ENCODE results near the gene ZBTB16. TPM values are rescaled to one million over a fixed set of nuclear protein-coding genes. Genes with fewer than 3 reads are reported as not detected.
A peak's percentile ranks its signal among the peaks of the same experiment; 100 is the strongest.

ZBTB16 gene
- total and polyA plus RNA-seq, 8 donors = 7.9 to 318 (median 55.3) TPM

DNA sequence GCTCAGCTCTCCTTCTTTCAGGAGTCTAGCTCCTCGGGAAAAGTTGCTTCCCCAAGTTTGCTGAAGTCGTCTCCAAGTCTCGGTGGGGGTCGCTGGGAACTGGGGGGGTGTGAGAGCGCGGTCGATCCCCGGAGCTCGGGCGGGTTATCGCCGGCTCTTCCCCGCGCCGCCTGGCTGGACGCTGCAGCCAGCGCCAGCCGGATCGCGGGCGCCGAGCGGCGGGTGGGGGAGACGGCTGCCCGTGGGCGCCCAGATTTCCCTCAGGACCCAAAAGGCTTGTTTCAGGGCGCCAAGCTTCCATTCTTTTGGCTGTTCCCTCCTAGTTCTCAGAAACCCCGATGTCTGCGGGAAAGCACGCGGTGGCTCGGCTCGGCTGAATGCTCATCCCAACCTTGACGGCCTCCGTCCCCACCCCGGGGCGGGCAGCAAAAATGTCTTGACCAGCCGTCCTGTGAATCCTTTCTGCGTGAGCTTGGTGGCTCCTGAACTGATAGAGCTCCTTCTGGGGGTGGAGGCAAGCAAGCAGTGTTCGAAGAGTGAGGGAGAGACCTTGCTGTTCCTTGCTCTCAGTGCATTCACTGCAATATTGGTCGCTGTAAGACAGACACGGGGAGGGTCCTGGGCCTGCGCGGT, 1.7 kb downstream of the ZBTB16 start:
- peak in 1 of 2 donors; percentile 55 for DNase-seq
- Histone ChIP-seq H3K4me1 (peaks cover 60 to 79% (median 62%) of the 10 kb centered on the region in 4 donors), H3K4me3 (peak overlapping the region; percentile 93 to 97 (median 96)), H3K27me3 (peaks cover 0 to 32% (median 0%) of the 10 kb centered on the region in 3 donors), H3K27ac (peak overlapping the region; percentile 94 to 99 (median 97)), H3K9me3 (no peaks in the 10 kb centered on the region), H3K36me3 (peaks cover 33 to 52% (median 39%) of the 10 kb centered on the region in 4 donors)
- 1 to 2% (median 2%) methylated on average over 21 to 45 of the region's 45 CpGs for WGBS, 5 donors
- intact Hi-C loops (cut with DNase I; ENCODE audit: low total_unique reads) = loop anchor here (10.0 kb wide), 1 partner anchor 124 kb away; no protein-coding TSS in a partner anchor
- peak; percentile 17 to 43 (median 28) for TF ChIP-seq POLR2AphosphoS5 (IDR thresholded peaks at IDR 0.05)
- no peak for TF ChIP-seq EP300 (IDR thresholded peaks at IDR 0.05)

DNA sequence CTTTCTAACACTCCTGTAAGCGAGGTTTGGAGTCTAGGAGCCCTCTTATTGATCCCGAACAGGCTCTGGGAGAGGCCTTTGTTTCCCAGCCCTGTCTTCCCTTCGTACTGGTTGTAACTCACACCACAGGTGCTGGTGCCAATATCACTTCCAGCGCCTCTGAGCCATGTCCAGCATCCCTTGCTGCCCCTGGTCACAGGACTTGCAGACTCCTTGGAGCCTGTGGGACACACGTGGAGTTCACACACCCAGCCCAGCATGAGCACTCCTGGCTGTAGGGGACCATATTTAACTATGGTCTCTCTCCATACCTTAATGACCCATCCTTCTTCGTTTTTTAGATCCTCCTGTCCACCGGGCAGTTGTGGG, 2.2 kb downstream of the ZBTB16 start:
- intact Hi-C loops (cut with DNase I; ENCODE audit: low total_unique reads) = loop anchor here (10.0 kb wide), 1 partner anchor 123 kb away; no protein-coding TSS in a partner anchor
- peak overlapping the region; percentile 93 to 97 (median 96) for H3K4me3 ChIP-seq
- 21 to 30% (median 27%) methylated on average over 6 to 7 of the region's 7 CpGs for WGBS, 5 donors
- DNase-seq = peak in 1 of 2 donors; percentile 48
- H3K4me1 ChIP-seq = peaks cover 63 to 84% (median 65%) of the 10 kb centered on the region in 4 donors
- H3K36me3 ChIP-seq = peaks cover 38 to 57% (median 44%) of the 10 kb centered on the region in 4 donors
- H3K27ac ChIP-seq = peak overlapping the region; percentile 94 to 99 (median 97)
- peak in 1 of 3 donors; percentile 18 for TF ChIP-seq POLR2AphosphoS5 (IDR thresholded peaks at IDR 0.05)
- TF ChIP-seq POLR2A (IDR thresholded peaks at IDR 0.05) = no peak
- no peak for TF ChIP-seq EP300 (IDR thresholded peaks at IDR 0.05)
- TF ChIP-seq, protein P1, sequence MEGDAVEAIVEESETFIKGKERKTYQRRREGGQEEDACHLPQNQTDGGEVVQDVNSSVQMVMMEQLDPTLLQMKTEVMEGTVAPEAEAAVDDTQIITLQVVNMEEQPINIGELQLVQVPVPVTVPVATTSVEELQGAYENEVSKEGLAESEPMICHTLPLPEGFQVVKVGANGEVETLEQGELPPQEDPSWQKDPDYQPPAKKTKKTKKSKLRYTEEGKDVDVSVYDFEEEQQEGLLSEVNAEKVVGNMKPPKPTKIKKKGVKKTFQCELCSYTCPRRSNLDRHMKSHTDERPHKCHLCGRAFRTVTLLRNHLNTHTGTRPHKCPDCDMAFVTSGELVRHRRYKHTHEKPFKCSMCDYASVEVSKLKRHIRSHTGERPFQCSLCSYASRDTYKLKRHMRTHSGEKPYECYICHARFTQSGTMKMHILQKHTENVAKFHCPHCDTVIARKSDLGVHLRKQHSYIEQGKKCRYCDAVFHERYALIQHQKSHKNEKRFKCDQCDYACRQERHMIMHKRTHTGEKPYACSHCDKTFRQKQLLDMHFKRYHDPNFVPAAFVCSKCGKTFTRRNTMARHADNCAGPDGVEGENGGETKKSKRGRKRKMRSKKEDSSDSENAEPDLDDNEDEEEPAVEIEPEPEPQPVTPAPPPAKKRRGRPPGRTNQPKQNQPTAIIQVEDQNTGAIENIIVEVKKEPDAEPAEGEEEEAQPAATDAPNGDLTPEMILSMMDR (IDR thresholded peaks at IDR 0.05) = no peak
- no peaks in the 10 kb centered on the region for H3K9me3 ChIP-seq
- peaks cover 0 to 32% (median 0%) of the 10 kb centered on the region in 3 donors for H3K27me3 ChIP-seq

DNA sequence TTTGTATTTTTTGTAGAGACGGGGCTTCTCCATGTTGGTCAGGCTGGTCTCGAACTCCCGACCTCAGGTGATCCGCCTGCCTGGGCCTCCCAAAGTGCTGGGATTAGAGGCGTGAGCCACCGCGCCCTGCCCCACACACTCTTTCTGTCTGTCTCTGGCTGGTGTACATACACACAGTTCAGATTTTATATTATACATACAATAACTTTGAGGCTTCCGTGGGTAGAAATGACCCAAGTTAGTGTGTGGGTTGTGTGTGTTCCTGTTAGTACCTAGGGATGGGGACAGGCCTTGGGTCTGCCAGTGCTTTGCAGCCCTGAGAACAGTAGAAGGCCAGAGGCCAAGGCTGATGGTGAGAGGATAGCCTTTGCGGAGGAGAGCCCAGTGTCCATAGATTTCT, 2.8 kb downstream of the ZBTB16 start:
- Histone ChIP-seq H3K36me3 (peaks cover 44 to 63% (median 50%) of the 10 kb centered on the region in 4 donors), H3K4me1 (peaks cover 65 to 86% (median 70%) of the 10 kb centered on the region in 4 donors), H3K4me3 (peak overlapping the region; percentile 93 to 97 (median 96)), H3K27me3 (peaks cover 0 to 32% (median 0%) of the 10 kb centered on the region in 3 donors), H3K9me3 (no peaks in the 10 kb centered on the region), H3K27ac (peak overlapping the region in 4 of 5 donors; percentile 97 to 99 (median 98))
- no peak for DNase-seq
- 95 to 98% (median 95%) methylated on average over 8 to 9 of the region's 9 CpGs for WGBS, 5 donors
- TF ChIP-seq POLR2A (IDR thresholded peaks at IDR 0.05) = no peak
- no peak for TF ChIP-seq EP300 (IDR thresholded peaks at IDR 0.05)
- no peak for TF ChIP-seq POLR2AphosphoS5 (IDR thresholded peaks at IDR 0.05)
- TF ChIP-seq, protein P1 (IDR thresholded peaks at IDR 0.05) = no peak
- intact Hi-C loops (cut with DNase I; ENCODE audit: low total_unique reads) = loop anchor here (10.0 kb wide), 1 partner anchor 123 kb away; no protein-coding TSS in a partner anchor

- Histone ChIP-seq H3K36me3 (peaks cover 50 to 74% (median 59%) of the 10 kb centered on the region in 4 donors), H3K27me3 (peaks cover 0 to 23% (median 0%) of the 10 kb centered on the region in 3 donors), H3K27ac (peak overlapping the region in 3 of 5 donors; percentile 97 to 99 (median 97)), H3K4me1 (peaks cover 61 to 86% (median 69%) of the 10 kb centered on the region in 4 donors), H3K9me3 (no peaks in the 10 kb centered on the region), H3K4me3 (peak overlapping the region; percentile 93 to 97 (median 96))
- 94 to 96% (median 95%) methylated on average over 26 of the region's 26 CpGs for WGBS, 5 donors
- intact Hi-C loops (cut with DNase I; ENCODE audit: low total_unique reads) = loop anchor here (10.0 kb wide), 1 partner anchor 122 kb away; no protein-coding TSS in a partner anchor
- no peak for TF ChIP-seq EP300 (IDR thresholded peaks at IDR 0.05)
- TF ChIP-seq, protein P1 (IDR thresholded peaks at IDR 0.05) = no peak
- peak in 2 of 3 donors; percentile 4 to 5 for TF ChIP-seq POLR2AphosphoS5 (IDR thresholded peaks at IDR 0.05)
- DNase-seq = no peak
Observed at GRCh38 chr11:114063149-114063828, 3.8 kb downstream of the ZBTB16 start.

Data from stomach (tissue), 9 donors.